Bronchial epithelial cell (primary cell): ENCODE results near the gene SCO1. TPM values are rescaled to one million over a fixed set of nuclear protein-coding genes. Genes with fewer than 3 reads are reported as not detected.

Source experiments
- DNase-seq: peaks from one replicate; pipeline ENCODE4 v3.0.0-alpha.2; 2010; ENCODE audit warnings: low read depth
- FAIRE-seq: peaks from 2 replicates; lab custom pipeline; 2011; peaks lifted over from hg19 to GRCh38; lab: Jason Lieb, UNC
- H3K27me3 ChIP-seq: 2 replicates; pipeline ENCODE4 v1.5.1; 2011; ENCODE audit warnings: low read length; ENCODE audit not compliant: control insufficient read depth, insufficient read depth
- H3K36me3 ChIP-seq: 2 replicates; pipeline ENCODE4 v1.5.1; 2011; ENCODE audit warnings: low read length; ENCODE audit not compliant: control insufficient read depth, insufficient read depth
- H3K4me3 ChIP-seq: 2 replicates; pipeline ENCODE4 v1.5.1; 2011; ENCODE audit warnings: mild to moderate bottlenecking, low read depth, low read length, control low read depth
- CTCF ChIP-seq: IDR thresholded peaks from 2 replicates; pipeline ENCODE4 v1.5.1; 2011; ENCODE audit warnings: mild to moderate bottlenecking, moderate library complexity, low read length, control low read depth, inconsistent platforms; ENCODE audit not compliant: insufficient read depth, severe bottlenecking
- total RNA-seq: library from RNA; depleted of rRNA; stranded (reverse); fragments of >200 nt; gene quantifications from 2 replicates; pipeline ENCODE4 v1.2.1, GENCODE V29; 2014

Gene SCO1
- total RNA-seq, 1 donor from 2014 or later = 24.2 TPM

DNA sequence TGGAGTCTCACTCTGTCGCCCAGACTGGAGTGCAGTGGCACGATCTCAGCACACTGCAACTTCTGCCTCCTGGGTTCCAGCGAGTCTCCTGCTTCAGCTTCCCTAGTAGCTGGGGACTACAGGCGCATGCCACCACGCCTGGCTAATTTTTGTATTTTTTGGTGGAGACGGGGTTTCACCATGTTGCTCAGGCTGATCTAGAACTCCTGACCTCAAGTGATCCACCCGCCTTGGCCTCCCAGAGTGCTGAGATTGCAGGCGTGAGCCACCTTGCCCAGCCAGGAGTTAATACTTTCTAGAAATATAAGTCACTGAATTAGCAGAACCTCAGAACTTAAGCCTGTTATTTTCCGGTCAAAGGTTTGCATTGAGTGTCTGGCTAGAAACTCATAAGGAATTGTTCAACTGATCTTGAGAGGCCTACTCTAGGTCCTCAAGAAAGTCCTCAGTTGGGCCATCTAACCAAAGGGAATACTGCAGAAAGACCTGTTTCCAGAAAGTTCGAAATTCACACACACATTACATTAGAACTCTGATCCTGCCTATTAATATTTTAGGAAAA is 31.1 kb upstream of the SCO1 start:
- no peak for TF ChIP-seq CTCF
- DNase-seq (no peak), FAIRE-seq (no peak)
- Histone ChIP-seq H3K36me3 (no peaks in the 10 kb centered on the region), H3K27me3 (no peaks in the 10 kb centered on the region), H3K4me3 (no peak overlapping the region)

DNA sequence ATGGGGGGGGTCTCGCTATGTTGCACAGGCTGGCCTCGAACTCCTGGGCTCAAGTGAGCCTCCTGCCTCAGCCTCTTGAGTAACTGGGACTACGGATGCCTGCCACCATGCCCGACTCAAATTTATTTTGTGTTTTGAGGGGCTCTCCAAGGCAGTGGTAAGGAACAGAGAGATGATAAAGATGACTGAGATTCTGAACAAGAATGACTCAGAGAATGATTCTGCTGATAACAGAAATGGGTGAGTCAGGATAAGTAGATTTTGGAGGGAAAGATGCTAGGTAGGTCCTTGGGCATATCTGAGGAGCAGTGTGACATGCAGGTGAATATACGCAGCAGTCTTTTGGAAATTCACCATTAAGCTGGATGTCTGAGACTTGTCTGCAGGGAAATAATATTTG is 29.9 kb upstream of the SCO1 start:
- DNase-seq = peak; percentile 8
- Histone ChIP-seq H3K36me3 (no peaks in the 10 kb centered on the region), H3K4me3 (no peak overlapping the region), H3K27me3 (no peaks in the 10 kb centered on the region)
- no peak for TF ChIP-seq CTCF
- no peak for FAIRE-seq

DNA sequence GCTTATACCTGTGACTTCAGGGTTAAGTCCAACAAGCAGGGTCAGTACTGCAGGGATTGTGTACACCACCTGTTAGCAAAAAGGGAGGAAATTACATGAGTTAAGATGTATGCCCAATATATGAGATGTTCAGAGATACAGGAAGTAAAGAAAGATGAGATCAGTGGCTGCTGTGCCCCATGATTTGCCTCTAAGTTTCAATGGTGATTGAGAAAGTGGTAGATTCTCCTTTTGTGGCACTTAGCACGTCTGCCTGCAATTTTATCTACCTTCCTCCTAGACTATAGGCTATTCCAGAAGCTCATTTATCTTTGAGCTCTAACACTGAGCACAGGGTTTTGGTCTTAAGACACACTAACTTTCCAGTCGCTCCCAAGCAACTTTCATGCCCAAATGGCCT is 28.9 kb upstream of the SCO1 start:
- DNase-seq (no peak), FAIRE-seq (no peak)
- Histone ChIP-seq H3K27me3 (no peaks in the 10 kb centered on the region), H3K36me3 (no peaks in the 10 kb centered on the region), H3K4me3 (no peak overlapping the region)
- TF ChIP-seq CTCF = no peak

- FAIRE-seq = no peak
- Histone ChIP-seq H3K27me3 (no peaks in the 10 kb centered on the region), H3K4me3 (no peak overlapping the region), H3K36me3 (no peaks in the 10 kb centered on the region)
- no peak for TF ChIP-seq CTCF
- no peak for DNase-seq
Measured at GRCh38 chr17:10725262-10725661, 27.9 kb upstream of the SCO1 start.

DNA sequence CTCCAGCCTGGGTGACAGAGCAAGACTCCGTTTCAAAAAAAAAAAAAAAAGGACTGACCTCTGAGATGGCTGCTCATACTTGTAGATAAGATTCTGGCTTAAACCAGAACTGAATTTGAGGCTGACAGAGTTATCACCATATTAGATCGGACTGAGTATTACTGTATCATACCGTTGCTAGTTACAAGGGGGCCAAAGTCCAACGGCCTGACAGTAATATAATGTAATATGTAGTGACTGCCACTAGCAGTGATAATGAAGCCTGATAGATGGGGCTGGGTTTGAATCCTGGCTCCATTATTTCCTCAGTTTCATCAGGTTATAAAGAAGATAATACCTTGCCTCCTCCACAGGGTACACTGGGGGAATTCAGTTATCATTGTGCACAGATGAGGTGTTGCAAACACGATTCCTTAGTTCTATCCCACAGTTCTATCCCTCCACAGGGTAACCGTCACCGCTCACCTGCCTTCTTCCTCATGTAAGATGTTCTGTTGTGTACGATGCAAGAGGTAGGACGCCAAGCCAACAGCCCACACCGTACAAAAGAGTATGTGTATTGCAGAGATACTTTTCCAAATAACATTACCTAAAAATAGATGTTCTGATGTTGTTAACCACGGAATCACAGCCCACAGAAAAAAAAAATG is 27.3 kb upstream of the SCO1 start:
- no peaks in the 10 kb centered on the region for H3K36me3 ChIP-seq
- DNase-seq (no peak), FAIRE-seq (no peak)
- no peak for TF ChIP-seq CTCF
- no peaks in the 10 kb centered on the region for H3K27me3 ChIP-seq
- no peak overlapping the region for H3K4me3 ChIP-seq

DNA sequence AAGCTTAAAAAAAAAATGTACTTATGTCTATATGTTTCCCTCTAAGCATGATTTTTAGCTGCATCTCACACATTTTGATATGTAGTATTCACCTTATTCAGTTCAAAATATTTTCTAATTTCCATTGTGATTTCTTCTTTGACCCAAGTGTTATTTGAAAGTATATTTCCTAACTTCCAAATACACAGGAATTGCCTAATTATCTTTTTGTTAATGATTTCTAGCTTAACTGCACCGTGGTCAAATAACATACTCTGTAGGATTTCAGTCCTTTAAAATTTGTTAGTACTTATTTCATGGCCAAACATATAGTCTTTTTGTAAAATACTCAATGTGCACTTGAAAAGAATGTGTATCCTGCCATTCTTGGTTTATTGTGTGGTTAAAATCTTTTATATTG is 21.2 kb upstream of the SCO1 start:
- DNase-seq = no peak
- no peak for TF ChIP-seq CTCF
- Histone ChIP-seq H3K27me3 (no peaks in the 10 kb centered on the region), H3K4me3 (no peak overlapping the region), H3K36me3 (no peaks in the 10 kb centered on the region)
- no peak for FAIRE-seq
